Liver (tissue), 9 donors: ENCODE data around the gene ZC3H12C. TPM values are rescaled to one million over a fixed set of nuclear protein-coding genes. Genes with fewer than 3 reads are reported as not detected.

Experiments
- DNase-seq: peaks from one replicate; pipeline ENCODE4 v3.0.0-alpha.2; 2017; ENCODE audit warnings: low spot score
- H3K27ac ChIP-seq, 2 donors: one replicate each; pipeline ENCODE4 v1.7.0; 2013; ENCODE audit warnings: inconsistent platforms in 2 of 2, low read length in 2 of 2, control low read depth in 1 of 2, low read depth in 1 of 2, mild to moderate bottlenecking in 1 of 2
- H3K27me3 ChIP-seq, 4 donors: one replicate each; pipeline versions ENCODE4 v1.6.1 to v1.7.0; 2013; ENCODE audit warnings: low read length in 3 of 4, inconsistent platforms in 1 of 4, mild to moderate bottlenecking in 1 of 4, moderate library complexity in 1 of 4; ENCODE audit not compliant: control insufficient read depth in 4 of 4, insufficient read depth in 4 of 4
- H3K36me3 ChIP-seq, 4 donors: one replicate each; pipeline versions ENCODE4 v1.6.1 to v1.7.0; 2013; ENCODE audit warnings: low read length in 3 of 4, mild to moderate bottlenecking in 3 of 4, low read depth in 1 of 4, moderate library complexity in 1 of 4; ENCODE audit not compliant: control insufficient read depth in 4 of 4, insufficient read depth in 3 of 4
- H3K4me1 ChIP-seq, 4 donors: one replicate each; pipeline versions ENCODE4 v1.6.1 to v1.7.0; 2013; ENCODE audit warnings: low read length in 3 of 4, mild to moderate bottlenecking in 3 of 4, moderate library complexity in 1 of 4; ENCODE audit not compliant: control insufficient read depth in 4 of 4, insufficient read depth in 4 of 4
- H3K4me3 ChIP-seq, 3 donors: one replicate each; pipeline versions ENCODE4 v1.6.1 to v1.7.0; 2013; ENCODE audit warnings: low read length in 3 of 3, control low read depth in 1 of 3, low read depth in 1 of 3, mild to moderate bottlenecking in 1 of 3
- H3K9ac ChIP-seq, 2 donors: one replicate each; pipeline ENCODE4 v1.7.0; 2013; ENCODE audit warnings: low read length in 2 of 2, mild to moderate bottlenecking in 2 of 2, moderate library complexity in 2 of 2, control low read depth in 1 of 2, low read depth in 1 of 2
- H3K9me3 ChIP-seq, 4 donors: one replicate each; pipeline versions ENCODE4 v1.6.1 to v1.7.0; 2013; ENCODE audit warnings: low read length in 3 of 4; ENCODE audit not compliant: control insufficient read depth in 4 of 4
- EGR1 ChIP-seq, 2 donors: IDR thresholded peaks; 2 replicates each; pipeline ENCODE4 v1.6.1; 2016 to 2018; ENCODE audit warnings: antibody characterized with exemption in 2 of 2, low read depth in 2 of 2
- FOXA1 ChIP-seq: IDR thresholded peaks from 2 replicates; pipeline ENCODE4 v1.6.1; 2016; ENCODE audit warnings: antibody characterized with exemption
- FOXA2 ChIP-seq: IDR thresholded peaks from 2 replicates; pipeline ENCODE4 v1.6.1; 2016; ENCODE audit warnings: antibody characterized with exemption
- GABPA ChIP-seq, 2 donors: IDR thresholded peaks in 1 of 2; conservative IDR thresholded peaks in 1 of 2; 2 replicates each; pipeline ENCODE4 v1.6.1; 2016; ENCODE audit warnings: antibody characterized with exemption in 2 of 2, mild to moderate bottlenecking in 1 of 2, moderate library complexity in 1 of 2
- HNF4A ChIP-seq, 2 donors: conservative IDR thresholded peaks; 2 replicates each; pipeline ENCODE4 v1.6.1; 2016; ENCODE audit warnings: antibody characterized with exemption in 2 of 2, mild to moderate bottlenecking in 2 of 2
- HNF4G ChIP-seq: IDR thresholded peaks from 2 replicates; pipeline ENCODE4 v1.6.1; 2016; ENCODE audit warnings: antibody characterized with exemption
- JUND ChIP-seq, 2 donors: IDR thresholded peaks; 2 replicates each; pipeline ENCODE4 v1.6.1; 2016; ENCODE audit warnings: antibody characterized with exemption in 2 of 2
- NR2F2 ChIP-seq: IDR thresholded peaks from 2 replicates; pipeline ENCODE4 v1.6.1; 2016; ENCODE audit warnings: antibody characterized with exemption
- RAD21 ChIP-seq, 2 donors: IDR thresholded peaks; 2 replicates each; pipeline ENCODE4 v1.6.1; 2016; ENCODE audit warnings: antibody characterized with exemption in 2 of 2, mild to moderate bottlenecking in 2 of 2
- RXRA ChIP-seq, 2 donors: IDR thresholded peaks; 2 replicates each; pipeline ENCODE4 v1.6.1; 2017 to 2018; ENCODE audit warnings: antibody characterized with exemption in 2 of 2, mild to moderate bottlenecking in 1 of 2
- SP1 ChIP-seq: IDR thresholded peaks from 2 replicates; pipeline ENCODE4 v1.6.1; 2018; ENCODE audit warnings: antibody characterized with exemption, mild to moderate bottlenecking
- TAF1 ChIP-seq: conservative IDR thresholded peaks from 2 replicates; pipeline ENCODE4 v1.6.1; 2016; ENCODE audit warnings: antibody characterized with exemption, mild to moderate bottlenecking
- YY1 ChIP-seq: IDR thresholded peaks from 2 replicates; pipeline ENCODE4 v1.6.1; 2016; ENCODE audit warnings: antibody characterized with exemption, mild to moderate bottlenecking
- WGBS: extraction: QIAGEN DNeasy Blood & Tissue Kit; methylation state at CpG from one replicate; pipeline ENCODE4 v1.1.7; 2013; 5-methylcytosine and 5-hydroxymethylcytosine counted together
- polyA plus RNA-seq, 2 donors: library from polyadenylated mRNA; stranded (reverse) in 1 of 2; unstranded in 1 of 2; fragments of 200-250 nt in 1 of 2; fragments of >200 nt in 1 of 2; fragmentation: Nextera tagmentation in 1 of 2; extraction: Ambion mirVana in 1 of 2; gene quantifications; one replicate each; pipeline versions ENCODE4 v1.2.1 to v1.2.3, GENCODE V29; 2013 to 2015
- total RNA-seq, 2 donors: library from RNA; depleted of rRNA; stranded (reverse); fragments of >200 nt; gene quantifications; one replicate each; pipeline ENCODE4 v1.2.3, GENCODE V29; 2014
- TF ChIP-seq, protein P1 (sequence below): IDR thresholded peaks from 2 replicates; pipeline ENCODE4 v1.6.1; 2016; ENCODE audit warnings: antibody characterized with exemption
- TF ChIP-seq, protein P2 (sequence below): IDR thresholded peaks from 2 replicates; pipeline ENCODE4 v1.6.1; 2016; ENCODE audit warnings: antibody characterized with exemption
- TF ChIP-seq, protein P3 (sequence below): fragments of 150-350 bp; IDR thresholded peaks from 2 replicates; pipeline ENCODE4 v1.5.1; 2017; ENCODE audit warnings: improper control_type of control experiment, low read depth, low read length; ENCODE audit not compliant: missing input control
- TF ChIP-seq, protein P4 (sequence below): IDR thresholded peaks from 2 replicates; pipeline ENCODE4 v1.6.1; 2016; ENCODE audit warnings: antibody characterized with exemption, mild to moderate bottlenecking
- TF ChIP-seq, protein P5 (sequence below): IDR thresholded peaks from 2 replicates; pipeline ENCODE4 v1.6.1; 2016; ENCODE audit warnings: antibody characterized with exemption
- donor health status: healthy.
- donor health status: healthy.
- donor health status: healthy.
- donor health status: healthy.
- donor health status: healthy.

The ZC3H12C gene
- total and polyA plus RNA-seq, 4 donors, result 0.92 to 9.6 (median 2.3) TPM

- Histone ChIP-seq H3K27me3 (no peaks in the 10 kb centered on the region), H3K27ac (no peak overlapping the region), H3K9ac (no peak overlapping the region), H3K4me1 (no peaks in the 10 kb centered on the region), H3K36me3 (no peaks in the 10 kb centered on the region), H3K9me3 (no peaks in the 10 kb centered on the region), H3K4me3 (no peak overlapping the region)
- DNase-seq, result no peak
- TF ChIP-seq RXRA (IDR thresholded peaks at IDR 0.05) (no peak), NR2F2 (no peak), RAD21 (IDR thresholded peaks at IDR 0.05) (no peak)
- 78% methylated on average over 1 of the region's 1 CpG for WGBS
Measured at GRCh38 chr11:110061296-110061695, 31.9 kb upstream of the ZC3H12C start.

DNA sequence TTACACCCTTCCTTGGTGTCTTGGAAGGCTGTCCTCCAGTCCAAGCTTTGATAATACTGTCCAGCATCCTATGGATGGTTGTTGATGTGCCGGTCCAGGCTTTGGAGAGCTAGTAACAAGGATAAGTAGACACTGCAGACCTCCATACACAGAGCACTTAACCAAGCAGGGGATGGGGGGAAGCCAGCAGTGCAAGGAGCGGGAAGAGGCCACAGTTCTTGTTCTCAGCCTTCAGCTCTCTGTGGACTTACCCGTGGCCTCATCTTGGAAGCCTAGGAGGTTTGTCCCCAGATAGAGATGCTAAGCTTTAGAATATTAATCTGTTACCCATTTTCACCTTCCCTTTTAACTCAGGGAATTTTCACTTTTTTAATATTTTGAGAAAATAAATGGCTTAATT lies 30.9 kb upstream of the ZC3H12C start:
- Histone ChIP-seq H3K9ac (no peak overlapping the region), H3K4me3 (no peak overlapping the region), H3K4me1 (no peaks in the 10 kb centered on the region), H3K27me3 (no peaks in the 10 kb centered on the region), H3K9me3 (no peaks in the 10 kb centered on the region), H3K36me3 (no peaks in the 10 kb centered on the region), H3K27ac (no peak overlapping the region)
- TF ChIP-seq HNF4G, result no peak
- no peak for TF ChIP-seq RXRA (IDR thresholded peaks at IDR 0.05)
- TF ChIP-seq FOXA2, result no peak
- no peak for TF ChIP-seq JUND (IDR thresholded peaks at IDR 0.05)
- TF ChIP-seq RAD21 (IDR thresholded peaks at IDR 0.05), result no peak
- TF ChIP-seq, protein P1, sequence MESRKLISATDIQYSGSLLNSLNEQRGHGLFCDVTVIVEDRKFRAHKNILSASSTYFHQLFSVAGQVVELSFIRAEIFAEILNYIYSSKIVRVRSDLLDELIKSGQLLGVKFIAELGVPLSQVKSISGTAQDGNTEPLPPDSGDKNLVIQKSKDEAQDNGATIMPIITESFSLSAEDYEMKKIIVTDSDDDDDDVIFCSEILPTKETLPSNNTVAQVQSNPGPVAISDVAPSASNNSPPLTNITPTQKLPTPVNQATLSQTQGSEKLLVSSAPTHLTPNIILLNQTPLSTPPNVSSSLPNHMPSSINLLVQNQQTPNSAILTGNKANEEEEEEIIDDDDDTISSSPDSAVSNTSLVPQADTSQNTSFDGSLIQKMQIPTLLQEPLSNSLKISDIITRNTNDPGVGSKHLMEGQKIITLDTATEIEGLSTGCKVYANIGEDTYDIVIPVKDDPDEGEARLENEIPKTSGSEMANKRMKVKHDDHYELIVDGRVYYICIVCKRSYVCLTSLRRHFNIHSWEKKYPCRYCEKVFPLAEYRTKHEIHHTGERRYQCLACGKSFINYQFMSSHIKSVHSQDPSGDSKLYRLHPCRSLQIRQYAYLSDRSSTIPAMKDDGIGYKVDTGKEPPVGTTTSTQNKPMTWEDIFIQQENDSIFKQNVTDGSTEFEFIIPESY, result no peak
- TF ChIP-seq GABPA (IDR thresholded peaks at IDR 0.05 in 1 of 2, conservative IDR thresholded peaks at IDR 0.05 in 1 of 2), result no peak
- TF ChIP-seq, protein P2, sequence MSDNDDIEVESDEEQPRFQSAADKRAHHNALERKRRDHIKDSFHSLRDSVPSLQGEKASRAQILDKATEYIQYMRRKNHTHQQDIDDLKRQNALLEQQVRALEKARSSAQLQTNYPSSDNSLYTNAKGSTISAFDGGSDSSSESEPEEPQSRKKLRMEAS, result no peak
- no peak for TF ChIP-seq HNF4A (conservative IDR thresholded peaks at IDR 0.05)
- no peak for DNase-seq
- 89% methylated on average over 3 of the region's 3 CpGs for WGBS

DNA sequence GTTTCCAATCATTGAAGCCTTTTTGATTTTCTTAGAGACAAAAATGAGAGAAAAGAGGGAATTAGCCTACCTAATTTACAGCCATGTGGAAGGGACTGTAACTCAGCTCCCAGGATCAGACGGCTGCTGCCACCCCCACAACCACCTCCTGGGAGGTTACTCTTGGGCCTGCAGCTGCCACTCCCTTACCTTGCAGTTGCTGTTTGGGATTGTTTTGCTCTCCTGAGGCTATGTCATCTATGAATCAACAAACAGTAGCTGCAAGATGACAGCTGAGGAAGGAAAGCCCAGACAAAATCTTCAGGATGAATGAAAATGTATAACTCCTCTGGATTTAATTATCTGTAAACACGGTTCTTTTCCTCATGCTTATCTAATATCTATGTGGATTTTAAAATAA lies 28.0 kb upstream of the ZC3H12C start:
- Histone ChIP-seq H3K4me1 (no peaks in the 10 kb centered on the region), H3K27me3 (no peaks in the 10 kb centered on the region), H3K9ac (no peak overlapping the region), H3K9me3 (no peaks in the 10 kb centered on the region), H3K27ac (no peak overlapping the region), H3K4me3 (no peak overlapping the region), H3K36me3 (no peaks in the 10 kb centered on the region)
- 77% methylated on average over 2 of the region's 2 CpGs for WGBS
- TF ChIP-seq NR2F2 (no peak), JUND (IDR thresholded peaks at IDR 0.05) (no peak), TAF1 (no peak), GABPA (IDR thresholded peaks at IDR 0.05 in 1 of 2, conservative IDR thresholded peaks at IDR 0.05 in 1 of 2) (no peak), RXRA (IDR thresholded peaks at IDR 0.05) (no peak), FOXA2 (no peak), FOXA1 (no peak), YY1 (no peak), SP1 (no peak), RAD21 (IDR thresholded peaks at IDR 0.05) (no peak), HNF4G (no peak), HNF4A (conservative IDR thresholded peaks at IDR 0.05) (no peak), EGR1 (IDR thresholded peaks at IDR 0.05; ENCODE audit: low read depth in 2 of 2) (no peak)
- TF ChIP-seq, protein P2, result no peak
- TF ChIP-seq, protein P3, sequence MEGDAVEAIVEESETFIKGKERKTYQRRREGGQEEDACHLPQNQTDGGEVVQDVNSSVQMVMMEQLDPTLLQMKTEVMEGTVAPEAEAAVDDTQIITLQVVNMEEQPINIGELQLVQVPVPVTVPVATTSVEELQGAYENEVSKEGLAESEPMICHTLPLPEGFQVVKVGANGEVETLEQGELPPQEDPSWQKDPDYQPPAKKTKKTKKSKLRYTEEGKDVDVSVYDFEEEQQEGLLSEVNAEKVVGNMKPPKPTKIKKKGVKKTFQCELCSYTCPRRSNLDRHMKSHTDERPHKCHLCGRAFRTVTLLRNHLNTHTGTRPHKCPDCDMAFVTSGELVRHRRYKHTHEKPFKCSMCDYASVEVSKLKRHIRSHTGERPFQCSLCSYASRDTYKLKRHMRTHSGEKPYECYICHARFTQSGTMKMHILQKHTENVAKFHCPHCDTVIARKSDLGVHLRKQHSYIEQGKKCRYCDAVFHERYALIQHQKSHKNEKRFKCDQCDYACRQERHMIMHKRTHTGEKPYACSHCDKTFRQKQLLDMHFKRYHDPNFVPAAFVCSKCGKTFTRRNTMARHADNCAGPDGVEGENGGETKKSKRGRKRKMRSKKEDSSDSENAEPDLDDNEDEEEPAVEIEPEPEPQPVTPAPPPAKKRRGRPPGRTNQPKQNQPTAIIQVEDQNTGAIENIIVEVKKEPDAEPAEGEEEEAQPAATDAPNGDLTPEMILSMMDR, result no peak
- TF ChIP-seq, protein P4, sequence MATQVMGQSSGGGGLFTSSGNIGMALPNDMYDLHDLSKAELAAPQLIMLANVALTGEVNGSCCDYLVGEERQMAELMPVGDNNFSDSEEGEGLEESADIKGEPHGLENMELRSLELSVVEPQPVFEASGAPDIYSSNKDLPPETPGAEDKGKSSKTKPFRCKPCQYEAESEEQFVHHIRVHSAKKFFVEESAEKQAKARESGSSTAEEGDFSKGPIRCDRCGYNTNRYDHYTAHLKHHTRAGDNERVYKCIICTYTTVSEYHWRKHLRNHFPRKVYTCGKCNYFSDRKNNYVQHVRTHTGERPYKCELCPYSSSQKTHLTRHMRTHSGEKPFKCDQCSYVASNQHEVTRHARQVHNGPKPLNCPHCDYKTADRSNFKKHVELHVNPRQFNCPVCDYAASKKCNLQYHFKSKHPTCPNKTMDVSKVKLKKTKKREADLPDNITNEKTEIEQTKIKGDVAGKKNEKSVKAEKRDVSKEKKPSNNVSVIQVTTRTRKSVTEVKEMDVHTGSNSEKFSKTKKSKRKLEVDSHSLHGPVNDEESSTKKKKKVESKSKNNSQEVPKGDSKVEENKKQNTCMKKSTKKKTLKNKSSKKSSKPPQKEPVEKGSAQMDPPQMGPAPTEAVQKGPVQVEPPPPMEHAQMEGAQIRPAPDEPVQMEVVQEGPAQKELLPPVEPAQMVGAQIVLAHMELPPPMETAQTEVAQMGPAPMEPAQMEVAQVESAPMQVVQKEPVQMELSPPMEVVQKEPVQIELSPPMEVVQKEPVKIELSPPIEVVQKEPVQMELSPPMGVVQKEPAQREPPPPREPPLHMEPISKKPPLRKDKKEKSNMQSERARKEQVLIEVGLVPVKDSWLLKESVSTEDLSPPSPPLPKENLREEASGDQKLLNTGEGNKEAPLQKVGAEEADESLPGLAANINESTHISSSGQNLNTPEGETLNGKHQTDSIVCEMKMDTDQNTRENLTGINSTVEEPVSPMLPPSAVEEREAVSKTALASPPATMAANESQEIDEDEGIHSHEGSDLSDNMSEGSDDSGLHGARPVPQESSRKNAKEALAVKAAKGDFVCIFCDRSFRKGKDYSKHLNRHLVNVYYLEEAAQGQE, result no peak
- TF ChIP-seq, protein P1, result no peak
- TF ChIP-seq, protein P5, sequence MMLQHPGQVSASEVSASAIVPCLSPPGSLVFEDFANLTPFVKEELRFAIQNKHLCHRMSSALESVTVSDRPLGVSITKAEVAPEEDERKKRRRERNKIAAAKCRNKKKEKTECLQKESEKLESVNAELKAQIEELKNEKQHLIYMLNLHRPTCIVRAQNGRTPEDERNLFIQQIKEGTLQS, result no peak
- no peak for DNase-seq
